Smooth muscle cell (in vitro differentiated cells): Measurements from ENCODE around the gene TSKU. TPM values are rescaled to one million over a fixed set of nuclear protein-coding genes. Genes with fewer than 3 reads are reported as not detected.
A peak's percentile ranks its signal among the peaks of the same experiment; 100 is the strongest.

Source experiments
- DNase-seq: peaks from one replicate; lab custom pipeline; 2025; ENCODE audit not compliant: unreplicated experiment; lab: John Stamatoyannopoulos, UW
- H2AFZ ChIP-seq: fragments of 200-600 bp; sonication (generic); 2 replicates; pipeline ENCODE4 v1.6.0; 2016; ENCODE audit warnings: antibody characterized with exemption, low read depth, mild to moderate bottlenecking
- H3F3A ChIP-seq: fragments of 200-600 bp; sonication (generic); 2 replicates; pipeline ENCODE4 v1.6.0; 2017; ENCODE audit warnings: antibody characterized with exemption, low read depth
- H3K27ac ChIP-seq: fragments of 200-600 bp; sonication (generic); 2 replicates; pipeline ENCODE4 v1.5.1; 2016; ENCODE audit warnings: low read depth, mild to moderate bottlenecking
- H3K27me3 ChIP-seq: fragments of 200-600 bp; sonication (generic); 2 replicates; pipeline ENCODE4 v1.6.1; 2016; ENCODE audit warnings: low read depth, mild to moderate bottlenecking
- H3K36me3 ChIP-seq: fragments of 200-600 bp; sonication (generic); 2 replicates; pipeline ENCODE4 v1.5.1; 2016; ENCODE audit warnings: low read depth
- H3K4me1 ChIP-seq: fragments of 200-600 bp; sonication (generic); 2 replicates; pipeline ENCODE4 v1.5.1; 2016; ENCODE audit warnings: low read depth
- H3K4me2 ChIP-seq: fragments of 200-600 bp; sonication (generic); 2 replicates; pipeline ENCODE4 v1.6.0; 2016; ENCODE audit warnings: mild to moderate bottlenecking
- H3K4me3 ChIP-seq: fragments of 200-600 bp; sonication (generic); 2 replicates; pipeline ENCODE4 v1.5.1; 2016; ENCODE audit warnings: mild to moderate bottlenecking
- H3K79me2 ChIP-seq: fragments of 200-600 bp; sonication (generic); 2 replicates; pipeline ENCODE4 v1.6.0; 2016; ENCODE audit warnings: low read depth, mild to moderate bottlenecking
- H3K9ac ChIP-seq: fragments of 200-600 bp; sonication (generic); 2 replicates; pipeline ENCODE4 v1.6.0; 2016; ENCODE audit warnings: low read depth
- H3K9me3 ChIP-seq: fragments of 200-600 bp; sonication (generic); replicated peaks from 2 replicates; pipeline ENCODE4 v1.5.1; 2016; ENCODE audit warnings: low read depth
- H4K20me1 ChIP-seq: fragments of 200-600 bp; sonication (generic); 2 replicates; pipeline ENCODE4 v1.6.0; 2016; ENCODE audit warnings: low read depth
- WGBS: methylation state at CpG from one replicate; pipeline ENCODE4 v1.1.7; 2016; ENCODE audit warnings: low lambda C conversion rate; 5-methylcytosine and 5-hydroxymethylcytosine counted together
- polyA plus RNA-seq: library from polyadenylated mRNA; unstranded; fragments of >200 nt; fragmentation: Nextera tagmentation; extraction: Ambion mirVana; gene quantifications from 2 replicates; pipeline ENCODE4 v1.2.1, GENCODE V29; 2016
- total RNA-seq: library from RNA; depleted of rRNA; stranded (reverse); fragments of >200 nt; gene quantifications from 2 replicates; pipeline ENCODE4 v1.2.3, GENCODE V29; 2014
- TF ChIP-seq, protein P1 (sequence below): fragments of 200-600 bp; sonication (generic); IDR thresholded peaks from 2 replicates; pipeline ENCODE4 v1.5.1; 2017; ENCODE audit warnings: borderline replicate concordance, mild to moderate bottlenecking, antibody characterized with exemption; ENCODE audit not compliant: insufficient read depth, poor library complexity, severe bottlenecking

The TSKU gene
- total and polyA plus RNA-seq, 2 experiments from 2014 or later = 75.2 to 144 TPM

GRCh38 chr11:76735841-76736240, 47.3 kb upstream of the TSKU start:
- Histone ChIP-seq H2AFZ (peak overlapping the region; percentile 63), H3K27me3 (no peaks in the 10 kb centered on the region), H4K20me1 (no peaks in the 10 kb centered on the region), H3K36me3 (no peaks in the 10 kb centered on the region), H3K4me2 (no peak overlapping the region), H3K9me3 (no peaks in the 10 kb centered on the region), H3K4me3 (no peak overlapping the region), H3K27ac (no peak overlapping the region), H3F3A (no peaks in the 10 kb centered on the region), H3K4me1 (no peaks in the 10 kb centered on the region), H3K79me2 (no peaks in the 10 kb centered on the region), H3K9ac (no peak overlapping the region)
- TF ChIP-seq, protein P1, sequence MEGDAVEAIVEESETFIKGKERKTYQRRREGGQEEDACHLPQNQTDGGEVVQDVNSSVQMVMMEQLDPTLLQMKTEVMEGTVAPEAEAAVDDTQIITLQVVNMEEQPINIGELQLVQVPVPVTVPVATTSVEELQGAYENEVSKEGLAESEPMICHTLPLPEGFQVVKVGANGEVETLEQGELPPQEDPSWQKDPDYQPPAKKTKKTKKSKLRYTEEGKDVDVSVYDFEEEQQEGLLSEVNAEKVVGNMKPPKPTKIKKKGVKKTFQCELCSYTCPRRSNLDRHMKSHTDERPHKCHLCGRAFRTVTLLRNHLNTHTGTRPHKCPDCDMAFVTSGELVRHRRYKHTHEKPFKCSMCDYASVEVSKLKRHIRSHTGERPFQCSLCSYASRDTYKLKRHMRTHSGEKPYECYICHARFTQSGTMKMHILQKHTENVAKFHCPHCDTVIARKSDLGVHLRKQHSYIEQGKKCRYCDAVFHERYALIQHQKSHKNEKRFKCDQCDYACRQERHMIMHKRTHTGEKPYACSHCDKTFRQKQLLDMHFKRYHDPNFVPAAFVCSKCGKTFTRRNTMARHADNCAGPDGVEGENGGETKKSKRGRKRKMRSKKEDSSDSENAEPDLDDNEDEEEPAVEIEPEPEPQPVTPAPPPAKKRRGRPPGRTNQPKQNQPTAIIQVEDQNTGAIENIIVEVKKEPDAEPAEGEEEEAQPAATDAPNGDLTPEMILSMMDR = no peak
- DNase-seq = no peak
- 79% methylated on average over 13 of the region's 13 CpGs for WGBS

GRCh38 chr11:76736266-76736665, 46.9 kb upstream of the TSKU start:
- H4K20me1 ChIP-seq = no peaks in the 10 kb centered on the region
- 46% methylated on average over 4 of the region's 4 CpGs for WGBS

DNA sequence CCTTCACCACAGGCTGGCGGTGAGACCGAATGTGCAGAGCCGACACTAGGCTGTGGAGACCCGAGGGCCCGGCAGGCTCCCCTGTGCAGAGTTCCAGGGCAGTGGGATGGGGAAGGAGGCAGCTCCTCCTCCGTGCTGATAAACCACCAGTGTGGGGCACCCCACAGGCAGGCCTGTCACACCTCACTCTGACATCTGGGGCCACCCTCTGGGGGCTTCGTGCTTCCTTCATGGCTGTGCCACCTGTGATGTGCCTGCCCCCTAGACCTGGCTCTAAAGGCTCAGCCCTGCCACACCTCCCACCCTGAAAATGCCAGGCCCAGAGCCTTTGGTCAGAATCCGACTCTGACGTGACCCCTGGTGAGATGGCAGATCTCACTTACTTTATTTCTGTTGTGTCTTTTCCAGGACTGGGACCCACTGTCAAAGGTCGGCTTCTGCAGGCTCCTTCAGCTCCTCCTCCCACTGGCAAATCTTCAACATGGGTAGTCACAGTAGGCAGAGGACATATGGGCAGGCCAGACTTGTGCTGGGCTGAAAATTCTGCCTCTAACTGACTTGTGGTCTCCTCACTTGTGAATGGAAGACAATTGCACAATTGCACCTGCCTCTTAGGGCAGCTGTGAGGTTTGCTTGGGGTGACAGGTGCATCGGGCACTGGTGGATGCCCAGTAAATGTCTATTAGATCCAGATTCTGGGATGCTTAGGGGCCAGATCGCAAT, 46.2 kb upstream of the TSKU start:
- Histone ChIP-seq H3K4me3 (no peak overlapping the region), H3K9ac (no peak overlapping the region), H3K4me2 (no peak overlapping the region), H4K20me1 (no peaks in the 10 kb centered on the region), H3K27me3 (no peaks in the 10 kb centered on the region), H3K36me3 (no peaks in the 10 kb centered on the region), H3K9me3 (no peaks in the 10 kb centered on the region), H3K27ac (no peak overlapping the region), H3K4me1 (no peaks in the 10 kb centered on the region), H3K79me2 (no peaks in the 10 kb centered on the region), H2AFZ (no peak overlapping the region), H3F3A (no peaks in the 10 kb centered on the region)
- no peak for DNase-seq
- TF ChIP-seq, protein P1 = no peak
- 82% methylated on average over 12 of the region's 12 CpGs for WGBS

More at GRCh38 chr11:76736266-76736665, 46.9 kb upstream of the TSKU start:
- H3K79me2 ChIP-seq = no peaks in the 10 kb centered on the region
- no peak overlapping the region for H3K4me2 ChIP-seq
- TF ChIP-seq, protein P1 = no peak
- no peak overlapping the region for H3K4me3 ChIP-seq
- H3K27ac ChIP-seq = no peak overlapping the region
- no peaks in the 10 kb centered on the region for H3K9me3 ChIP-seq
- no peaks in the 10 kb centered on the region for H3K36me3 ChIP-seq
- no peaks in the 10 kb centered on the region for H3F3A ChIP-seq
- H2AFZ ChIP-seq = peak overlapping the region; percentile 63
- H3K9ac ChIP-seq = no peak overlapping the region
- H3K4me1 ChIP-seq = no peaks in the 10 kb centered on the region
- no peak for DNase-seq
- no peaks in the 10 kb centered on the region for H3K27me3 ChIP-seq
